Small intestine (tissue), 7 donors: Measurements from ENCODE around the gene PEX11G. TPM values are rescaled to one million over a fixed set of nuclear protein-coding genes. Genes with fewer than 3 reads are reported as not detected.
"Not testable (repeated sequence)": the region's sequence is repeated elsewhere in the genome, so short reads cannot be mapped to it uniquely, and the experiment has no call there.

Experiments used
- DNase-seq, 2 donors: peaks; one replicate each; pipeline versions ENCODE4 v3.0.0 to v3.0.0-alpha.2; 2013
- FAIRE-seq: peaks from 2 replicates; lab custom pipeline; 2012; peaks lifted over from hg19 to GRCh38; lab: Jason Lieb, UNC
- H3K27ac ChIP-seq, 3 donors: one replicate each; pipeline ENCODE4 v1.5.1; 2013; ENCODE audit warnings: low read length in 2 of 3, mild to moderate bottlenecking in 2 of 3, control low read depth in 1 of 3, inconsistent platforms in 1 of 3, low read depth in 1 of 3, moderate library complexity in 1 of 3
- H3K27me3 ChIP-seq, 3 donors: one replicate each; pipeline ENCODE4 v1.6.1; 2013; ENCODE audit warnings: low read length in 3 of 3, inconsistent platforms in 1 of 3; ENCODE audit not compliant: control insufficient read depth in 3 of 3, insufficient read depth in 3 of 3
- H3K36me3 ChIP-seq, 3 donors: one replicate each; pipeline ENCODE4 v1.6.1; 2013; ENCODE audit warnings: low read length in 3 of 3, inconsistent platforms in 1 of 3, low read depth in 1 of 3, mild to moderate bottlenecking in 1 of 3, moderate library complexity in 1 of 3; ENCODE audit not compliant: control insufficient read depth in 3 of 3, insufficient read depth in 2 of 3
- H3K4me1 ChIP-seq, 3 donors: one replicate each; pipeline ENCODE4 v1.6.1; 2013; ENCODE audit warnings: low read length in 2 of 3, inconsistent platforms in 1 of 3, low read depth in 1 of 3, mild to moderate bottlenecking in 1 of 3, moderate library complexity in 1 of 3; ENCODE audit not compliant: control insufficient read depth in 3 of 3, insufficient read depth in 2 of 3
- H3K4me3 ChIP-seq, 3 donors: one replicate each; pipeline ENCODE4 v1.5.1; 2013; ENCODE audit warnings: low read length in 3 of 3, control low read depth in 1 of 3, inconsistent platforms in 1 of 3, low read depth in 1 of 3, mild to moderate bottlenecking in 1 of 3, moderate library complexity in 1 of 3
- H3K9me3 ChIP-seq, 2 donors: one replicate each; pipeline ENCODE4 v1.6.1; 2013; ENCODE audit warnings: low read depth in 1 of 2, low read length in 1 of 2; ENCODE audit not compliant: control insufficient read depth in 2 of 2, insufficient read depth in 1 of 2
- WGBS, 3 donors: extraction: QIAGEN DNeasy Blood & Tissue Kit; methylation state at CpG; one replicate each; pipeline ENCODE4 v1.1.7; 2013; 5-methylcytosine and 5-hydroxymethylcytosine counted together
- polyA plus RNA-seq, 4 donors: library from polyadenylated mRNA; stranded (reverse) in 3 of 4; unstranded in 1 of 4; fragments of 200-250 nt in 3 of 4; fragments of 120-200 nt in 1 of 4; gene quantifications; one replicate each; pipeline versions ENCODE4 v1.2.1 to v1.2.3, GENCODE V29; 2013
- donor health status: healthy with polysubstance abuse.
- donor health status: control.
- donor health status: control.
- donor health status: Bipolar disorder and iron deficiency.
- donor health status: healthy.

The PEX11G gene
- polyA plus RNA-seq, 4 donors, result 9.2 to 19.9 (median 14.4) TPM

- not testable (repeated sequence) for H3K4me3 ChIP-seq, H3K27me3 ChIP-seq, DNase-seq, H3K27ac ChIP-seq, H3K4me1 ChIP-seq, FAIRE-seq
- peaks cover 4 to 85% (median 29%) of the 10 kb centered on the region in 3 donors for H3K36me3 ChIP-seq
- WGBS, 3 donors, result 93 to 96% (median 95%) methylated on average over 6 of the region's 6 CpGs
- H3K9me3 ChIP-seq, result peaks cover 0 to 47% of the 10 kb centered on the region in 2 donors
Measured at GRCh38 chr19:7449391-7450070, 39.3 kb downstream of the PEX11G start.

- no peaks in the 10 kb centered on the region for H3K4me1 ChIP-seq
- H3K9me3 ChIP-seq, result peaks cover 0 to 33% of the 10 kb centered on the region in 2 donors
- no peak overlapping the region for H3K4me3 ChIP-seq
- WGBS, 3 donors, result 98 to 99% (median 99%) methylated on average over 6 of the region's 6 CpGs
- no peaks in the 10 kb centered on the region for H3K27me3 ChIP-seq
- peaks cover 10 to 84% (median 29%) of the 10 kb centered on the region in 3 donors for H3K36me3 ChIP-seq
- FAIRE-seq, result no peak
- no peak overlapping the region for H3K27ac ChIP-seq
- DNase-seq, result no peak
Measured at GRCh38 chr19:7447648-7448047, 41.2 kb downstream of the PEX11G start.

GRCh38 chr19:7445104-7445503 is 43.7 kb downstream of the PEX11G start:
- Histone ChIP-seq H3K4me1 (peaks cover 0 to 7% (median 0%) of the 10 kb centered on the region in 3 donors), H3K27ac (no peak overlapping the region), H3K4me3 (no peak overlapping the region), H3K9me3 (peaks cover 0 to 12% of the 10 kb centered on the region in 2 donors), H3K27me3 (no peaks in the 10 kb centered on the region), H3K36me3 (peaks cover 13 to 90% (median 32%) of the 10 kb centered on the region in 3 donors)
- WGBS, 3 donors, result 92 to 94% (median 93%) methylated on average over 3 of the region's 3 CpGs
- FAIRE-seq (no peak), DNase-seq (no peak)

GRCh38 chr19:7444042-7444441 is 44.8 kb downstream of the PEX11G start:
- Histone ChIP-seq H3K36me3 (peaks cover 13 to 89% (median 32%) of the 10 kb centered on the region in 3 donors), H3K27ac (no peak overlapping the region), H3K4me1 (peaks cover 0 to 8% (median 0%) of the 10 kb centered on the region in 3 donors), H3K27me3 (no peaks in the 10 kb centered on the region), H3K9me3 (peaks cover 0 to 2% of the 10 kb centered on the region in 2 donors), H3K4me3 (no peak overlapping the region)
- no peak for DNase-seq
- 94 to 97% (median 96%) methylated on average over 18 to 19 of the region's 19 CpGs for WGBS, 3 donors
- no peak for FAIRE-seq

GRCh38 chr19:7442423-7442822 is 46.4 kb downstream of the PEX11G start:
- no peak for FAIRE-seq
- Histone ChIP-seq H3K9me3 (no peaks in the 10 kb centered on the region), H3K4me1 (peaks cover 0 to 8% (median 0%) of the 10 kb centered on the region in 3 donors), H3K4me3 (no peak overlapping the region), H3K27me3 (no peaks in the 10 kb centered on the region), H3K36me3 (peaks cover 13 to 79% (median 23%) of the 10 kb centered on the region in 3 donors), H3K27ac (no peak overlapping the region)
- WGBS, 3 donors, result 83 to 93% (median 92%) methylated on average over 9 of the region's 9 CpGs
- no peak for DNase-seq

GRCh38 chr19:7441468-7442146 is 47.2 kb downstream of the PEX11G start:
- WGBS, 3 donors, result 92 to 96% (median 94%) methylated on average over 21 of the region's 21 CpGs
- no peak overlapping the region for H3K27ac ChIP-seq
- no peak for FAIRE-seq
- no peak for DNase-seq
- H3K36me3 ChIP-seq, result peaks cover 13 to 77% (median 23%) of the 10 kb centered on the region in 3 donors
- no peaks in the 10 kb centered on the region for H3K27me3 ChIP-seq
- no peak overlapping the region for H3K4me3 ChIP-seq
- no peaks in the 10 kb centered on the region for H3K9me3 ChIP-seq
- peaks cover 0 to 8% (median 0%) of the 10 kb centered on the region in 3 donors for H3K4me1 ChIP-seq

GRCh38 chr19:7440188-7440975 is 48.5 kb downstream of the PEX11G start:
- 64 to 83% (median 74%) methylated on average over 43 of the region's 43 CpGs for WGBS, 3 donors
- DNase-seq (peak; percentile 85 to 94), FAIRE-seq (no peak)
- H3K4me1 ChIP-seq, result peaks cover 0 to 8% (median 0%) of the 10 kb centered on the region in 3 donors
- peaks cover 9 to 72% (median 23%) of the 10 kb centered on the region in 3 donors for H3K36me3 ChIP-seq
- no peaks in the 10 kb centered on the region for H3K27me3 ChIP-seq
- no peaks in the 10 kb centered on the region for H3K9me3 ChIP-seq
- H3K4me3 ChIP-seq, result no peak overlapping the region
- peak overlapping the region in 2 of 3 donors; percentile 61 to 69 for H3K27ac ChIP-seq

- DNase-seq, result no peak
- no peak overlapping the region for H3K4me3 ChIP-seq
- WGBS, 3 donors, result 92 to 97% (median 95%) methylated on average over 3 of the region's 3 CpGs
- peaks cover 0 to 44% (median 0%) of the 10 kb centered on the region in 3 donors for H3K36me3 ChIP-seq
- no peak for FAIRE-seq
- no peaks in the 10 kb centered on the region for H3K27me3 ChIP-seq
- no peak overlapping the region for H3K27ac ChIP-seq
- H3K4me1 ChIP-seq, result peaks cover 0 to 5% (median 0%) of the 10 kb centered on the region in 3 donors
- no peaks in the 10 kb centered on the region for H3K9me3 ChIP-seq
Measured at GRCh38 chr19:7435586-7435985, 53.2 kb downstream of the PEX11G start.
